HUES64 (cell line): ENCODE results near the gene STH.

Experiments used
- H3K27ac ChIP-seq: 2 replicates; pipeline ENCODE4 v1.7.0; 2013; ENCODE audit warnings: low read depth, low read length, inconsistent platforms
- H3K27me3 ChIP-seq: 2 replicates; pipeline ENCODE4 v1.6.1; 2013; ENCODE audit warnings: mild to moderate bottlenecking, low read length; ENCODE audit not compliant: insufficient read depth
- H3K36me3 ChIP-seq: 2 replicates; pipeline ENCODE4 v1.6.1; 2013; ENCODE audit warnings: mild to moderate bottlenecking, low read length; ENCODE audit not compliant: insufficient read depth
- H3K4me1 ChIP-seq: 2 replicates; pipeline ENCODE4 v1.6.1; 2013; ENCODE audit warnings: mild to moderate bottlenecking, low read length, moderate library complexity; ENCODE audit not compliant: insufficient read depth
- H3K4me3 ChIP-seq: 2 replicates; pipeline ENCODE4 v1.5.1; 2013; ENCODE audit warnings: mild to moderate bottlenecking, low read length, moderate library complexity
- H3K9ac ChIP-seq: 2 replicates; pipeline ENCODE4 v1.6.1; 2013; ENCODE audit warnings: mild to moderate bottlenecking, low read depth, low read length
- H3K9me3 ChIP-seq: 2 replicates; pipeline ENCODE4 v1.6.1; 2013; ENCODE audit warnings: low read depth, low read length; ENCODE audit not compliant: insufficient read depth
- WGBS: fragments of 150-250, 120-280 bp; methylation state at CpG from one replicate; pipeline ENCODE4 v1.1.7; 2013; ENCODE audit warnings: missing lambda C conversion rate; 5-methylcytosine and 5-hydroxymethylcytosine counted together

STH gene

GRCh38 chr17:45968732-45969131 is 30.3 kb upstream of the STH start:
- 86% methylated on average over 2 of the region's 2 CpGs for WGBS

GRCh38 chr17:45969726-45970125 is 29.3 kb upstream of the STH start:
- H3K9ac ChIP-seq = no peak overlapping the region
- whole genome bisulfite sequencing = 85% methylated on average over 2 of the region's 2 CpGs
- H3K27ac ChIP-seq = no peak overlapping the region
- H3K36me3 ChIP-seq = no peaks in the 10 kb centered on the region
- no peaks in the 10 kb centered on the region for H3K27me3 ChIP-seq
- no peaks in the 10 kb centered on the region for H3K9me3 ChIP-seq
- no peak overlapping the region for H3K4me3 ChIP-seq
- no peaks in the 10 kb centered on the region for H3K4me1 ChIP-seq

More at GRCh38 chr17:45968732-45969131, 30.3 kb upstream of the STH start:
- Histone ChIP-seq H3K9ac (no peak overlapping the region), H3K4me3 (no peak overlapping the region), H3K27me3 (no peaks in the 10 kb centered on the region), H3K9me3 (no peaks in the 10 kb centered on the region), H3K4me1 (no peaks in the 10 kb centered on the region), H3K27ac (no peak overlapping the region), H3K36me3 (no peaks in the 10 kb centered on the region)

- Histone ChIP-seq H3K4me1 (no peaks in the 10 kb centered on the region), H3K27ac (no peak overlapping the region), H3K27me3 (no peaks in the 10 kb centered on the region), H3K36me3 (no peaks in the 10 kb centered on the region), H3K9me3 (no peaks in the 10 kb centered on the region), H3K9ac (no peak overlapping the region), H3K4me3 (no peak overlapping the region)
- WGBS = 95% methylated on average over 3 of the region's 3 CpGs
These were observed 28.4 kb upstream of the STH start for GRCh38 chr17:45970659-45971058.

GRCh38 chr17:45971698-45972141 is 27.3 kb upstream of the STH start:
- no peaks in the 10 kb centered on the region for H3K9me3 ChIP-seq
- 63% methylated on average over 14 of the region's 14 CpGs for WGBS
- no peak overlapping the region for H3K27ac ChIP-seq
- no peaks in the 10 kb centered on the region for H3K36me3 ChIP-seq
- no peaks in the 10 kb centered on the region for H3K4me1 ChIP-seq
- H3K27me3 ChIP-seq = no peaks in the 10 kb centered on the region
- no peak overlapping the region for H3K9ac ChIP-seq
- H3K4me3 ChIP-seq = no peak overlapping the region

GRCh38 chr17:45972531-45972930 is 26.5 kb upstream of the STH start:
- no peaks in the 10 kb centered on the region for H3K27me3 ChIP-seq
- H3K27ac ChIP-seq = no peak overlapping the region
- no peak overlapping the region for H3K9ac ChIP-seq
- H3K4me3 ChIP-seq = no peak overlapping the region
- H3K9me3 ChIP-seq = no peaks in the 10 kb centered on the region
- no peaks in the 10 kb centered on the region for H3K36me3 ChIP-seq
- H3K4me1 ChIP-seq = no peaks in the 10 kb centered on the region
- 89% methylated on average over 3 of the region's 3 CpGs for WGBS

- H3K9ac ChIP-seq = no peak overlapping the region
- no peaks in the 10 kb centered on the region for H3K9me3 ChIP-seq
- H3K27me3 ChIP-seq = no peaks in the 10 kb centered on the region
- H3K27ac ChIP-seq = no peak overlapping the region
- H3K4me1 ChIP-seq = no peaks in the 10 kb centered on the region
- H3K36me3 ChIP-seq = no peaks in the 10 kb centered on the region
- WGBS = 92% methylated on average over 12 of the region's 12 CpGs
- H3K4me3 ChIP-seq = no peak overlapping the region
These were observed 25.8 kb upstream of the STH start for GRCh38 chr17:45973099-45973780.

- Histone ChIP-seq H3K36me3 (no peaks in the 10 kb centered on the region), H3K27me3 (no peaks in the 10 kb centered on the region), H3K4me3 (no peak overlapping the region), H3K9ac (no peak overlapping the region), H3K4me1 (no peaks in the 10 kb centered on the region), H3K9me3 (no peaks in the 10 kb centered on the region), H3K27ac (no peak overlapping the region)
- WGBS = 90% methylated on average over 17 of the region's 17 CpGs
These were observed 24.8 kb upstream of the STH start for GRCh38 chr17:45973946-45974859.

GRCh38 chr17:45974916-45975630 is 24.0 kb upstream of the STH start:
- Histone ChIP-seq H3K27ac (no peak overlapping the region), H3K4me3 (no peak overlapping the region), H3K27me3 (no peaks in the 10 kb centered on the region), H3K4me1 (no peaks in the 10 kb centered on the region), H3K9ac (no peak overlapping the region), H3K9me3 (no peaks in the 10 kb centered on the region), H3K36me3 (no peaks in the 10 kb centered on the region)
- WGBS = 86% methylated on average over 10 of the region's 10 CpGs

- Histone ChIP-seq H3K4me3 (no peak overlapping the region), H3K4me1 (no peaks in the 10 kb centered on the region), H3K27me3 (no peaks in the 10 kb centered on the region), H3K9me3 (no peaks in the 10 kb centered on the region), H3K27ac (no peak overlapping the region), H3K9ac (no peak overlapping the region), H3K36me3 (no peaks in the 10 kb centered on the region)
- WGBS = 80% methylated on average over 8 of the region's 8 CpGs
These were observed 23.3 kb upstream of the STH start for GRCh38 chr17:45975640-45976295.

- Histone ChIP-seq H3K9ac (no peak overlapping the region), H3K9me3 (no peaks in the 10 kb centered on the region), H3K36me3 (no peaks in the 10 kb centered on the region), H3K27me3 (no peaks in the 10 kb centered on the region), H3K27ac (no peak overlapping the region), H3K4me3 (no peak overlapping the region), H3K4me1 (no peaks in the 10 kb centered on the region)
- WGBS = 98% methylated on average over 2 of the region's 2 CpGs
These were observed 22.7 kb upstream of the STH start for GRCh38 chr17:45976391-45976754.
